D721Med (cell line): ENCODE data around the gene ALCAM.

ENCODE experiments used
- DNase-seq: peaks from one replicate; pipeline ENCODE4 v3.0.0; 2011; ENCODE audit warnings: low spot score; ENCODE audit not compliant: insufficient read length
- FAIRE-seq: peaks from 2 replicates; lab custom pipeline; 2011; peaks lifted over from hg19 to GRCh38; lab: Jason Lieb, UNC
- TF ChIP-seq, protein P1 (sequence below): IDR thresholded peaks from 2 replicates; pipeline ENCODE4 v1.5.1; 2012; ENCODE audit warnings: mild to moderate bottlenecking, control low read depth; ENCODE audit not compliant: insufficient read depth; ENCODE audit errors: missing control alignments

The ALCAM gene

GRCh38 chr3:105571005-105571404, 204.3 kb downstream of the ALCAM start:
- no peak for FAIRE-seq
- no peak for DNase-seq
- TF ChIP-seq, protein P1, sequence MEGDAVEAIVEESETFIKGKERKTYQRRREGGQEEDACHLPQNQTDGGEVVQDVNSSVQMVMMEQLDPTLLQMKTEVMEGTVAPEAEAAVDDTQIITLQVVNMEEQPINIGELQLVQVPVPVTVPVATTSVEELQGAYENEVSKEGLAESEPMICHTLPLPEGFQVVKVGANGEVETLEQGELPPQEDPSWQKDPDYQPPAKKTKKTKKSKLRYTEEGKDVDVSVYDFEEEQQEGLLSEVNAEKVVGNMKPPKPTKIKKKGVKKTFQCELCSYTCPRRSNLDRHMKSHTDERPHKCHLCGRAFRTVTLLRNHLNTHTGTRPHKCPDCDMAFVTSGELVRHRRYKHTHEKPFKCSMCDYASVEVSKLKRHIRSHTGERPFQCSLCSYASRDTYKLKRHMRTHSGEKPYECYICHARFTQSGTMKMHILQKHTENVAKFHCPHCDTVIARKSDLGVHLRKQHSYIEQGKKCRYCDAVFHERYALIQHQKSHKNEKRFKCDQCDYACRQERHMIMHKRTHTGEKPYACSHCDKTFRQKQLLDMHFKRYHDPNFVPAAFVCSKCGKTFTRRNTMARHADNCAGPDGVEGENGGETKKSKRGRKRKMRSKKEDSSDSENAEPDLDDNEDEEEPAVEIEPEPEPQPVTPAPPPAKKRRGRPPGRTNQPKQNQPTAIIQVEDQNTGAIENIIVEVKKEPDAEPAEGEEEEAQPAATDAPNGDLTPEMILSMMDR = no peak

DNA sequence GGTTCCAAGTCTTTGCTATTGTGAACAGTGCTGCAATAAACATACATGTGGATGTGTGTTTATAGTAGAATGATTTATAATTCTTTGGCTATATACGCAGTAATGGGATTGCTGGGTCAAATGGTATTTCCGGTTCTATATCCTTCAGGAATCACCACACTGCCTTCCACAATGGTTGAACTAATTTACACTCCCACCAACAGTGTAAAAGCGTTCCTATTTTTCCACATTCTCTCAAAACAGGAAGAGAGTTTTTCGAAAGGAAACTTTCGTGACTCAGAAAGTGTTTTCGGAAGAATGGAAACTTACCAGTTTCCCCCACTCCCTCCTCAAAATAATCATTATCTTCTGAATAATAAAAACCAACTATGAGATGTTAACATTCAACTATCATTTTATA, 205.8 kb downstream of the ALCAM start:
- FAIRE-seq (no peak), DNase-seq (no peak)
- TF ChIP-seq, protein P1 = no peak

- FAIRE-seq (no peak), DNase-seq (no peak)
- TF ChIP-seq, protein P1 = no peak
Observed at GRCh38 chr3:105579439-105579838, 212.7 kb downstream of the ALCAM start.

GRCh38 chr3:105580296-105580965, 213.7 kb downstream of the ALCAM start:
- FAIRE-seq = no peak
- DNase-seq = no peak

GRCh38 chr3:105582015-105582414, 215.3 kb downstream of the ALCAM start:
- DNase-seq (no peak), FAIRE-seq (no peak)
- TF ChIP-seq, protein P1 = no peak

More at GRCh38 chr3:105580296-105580965, 213.7 kb downstream of the ALCAM start:
- TF ChIP-seq, protein P1 = no peak

- TF ChIP-seq, protein P1 = no peak
- DNase-seq (no peak), FAIRE-seq (no peak)
Observed at GRCh38 chr3:105584003-105584790, 217.5 kb downstream of the ALCAM start.

GRCh38 chr3:105593315-105593714, 226.6 kb downstream of the ALCAM start:
- DNase-seq (no peak), FAIRE-seq (no peak)

More at GRCh38 chr3:105593315-105593714, 226.6 kb downstream of the ALCAM start:
- TF ChIP-seq, protein P1 = no peak
